Measurements from ENCODE around the gene ANK2.

The ANK2 gene

DNA sequence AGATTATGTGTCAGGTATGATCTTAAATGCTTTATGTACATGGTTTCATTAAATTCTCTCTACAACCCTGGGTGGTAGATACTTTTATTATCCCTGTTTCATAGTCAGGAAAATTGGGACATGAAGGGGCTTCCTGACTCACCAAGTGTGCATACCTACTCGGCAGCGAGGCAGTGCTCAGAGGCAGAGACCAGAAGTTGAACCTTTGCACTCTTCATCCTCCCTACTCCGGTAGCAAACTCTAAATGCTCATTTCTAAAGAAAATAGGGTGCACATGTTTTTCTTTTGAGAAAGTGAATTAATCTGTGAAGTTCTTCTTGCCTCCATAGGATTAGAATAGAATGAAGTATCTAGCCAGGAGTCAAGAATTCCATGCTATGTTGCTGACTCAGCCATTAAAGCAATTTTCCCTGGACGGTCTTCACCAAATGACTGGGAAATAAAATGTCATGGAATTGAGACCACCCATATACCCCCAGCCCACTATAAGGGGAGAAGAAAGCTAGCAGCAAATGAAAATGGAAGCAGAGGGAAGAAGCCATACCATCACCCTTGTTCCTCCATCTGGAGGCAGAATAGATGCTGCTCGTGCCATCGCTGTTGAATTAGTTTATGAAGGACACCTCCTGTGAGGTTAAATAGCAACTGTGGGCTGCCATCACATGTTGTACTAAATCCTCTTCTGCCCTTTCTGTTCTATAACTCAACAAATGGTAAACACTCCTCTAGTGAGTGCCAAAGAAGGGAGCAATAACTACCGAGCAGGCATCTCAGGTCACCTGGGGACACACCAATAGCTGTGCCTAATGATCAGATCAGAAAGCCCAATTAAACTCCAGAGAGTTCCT is 356.6 kb downstream of the ANK2 start:
- DNase-seq = no peak

- DNase-seq = no peak
These were observed 357.2 kb downstream of the ANK2 start for GRCh38 chr4:113406723-113407016.

- no peak for DNase-seq
These were observed 358.0 kb downstream of the ANK2 start for GRCh38 chr4:113407409-113407808.

GRCh38 chr4:113409181-113409580 is 359.7 kb downstream of the ANK2 start:
- no peak for DNase-seq

DNA sequence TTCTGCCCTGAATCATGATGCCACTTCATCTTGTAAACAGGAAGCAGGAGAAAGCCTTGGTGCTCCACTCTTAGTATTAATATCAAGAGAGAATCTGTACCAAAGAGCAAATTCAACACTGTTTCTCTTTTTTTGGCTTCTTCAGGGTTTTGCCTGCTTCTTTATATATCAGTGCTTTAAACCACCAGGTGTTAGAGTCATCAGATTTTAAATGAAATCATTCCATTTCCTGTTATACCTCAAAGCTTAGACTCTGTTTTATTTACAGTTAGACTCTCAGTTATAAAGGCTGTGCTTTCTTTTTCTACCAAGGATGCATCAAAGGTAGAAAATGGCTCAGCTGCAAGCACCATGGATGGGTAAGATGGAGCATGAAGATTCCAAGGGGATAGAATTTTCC is 361.2 kb downstream of the ANK2 start:
- DNase-seq = no peak

DNA sequence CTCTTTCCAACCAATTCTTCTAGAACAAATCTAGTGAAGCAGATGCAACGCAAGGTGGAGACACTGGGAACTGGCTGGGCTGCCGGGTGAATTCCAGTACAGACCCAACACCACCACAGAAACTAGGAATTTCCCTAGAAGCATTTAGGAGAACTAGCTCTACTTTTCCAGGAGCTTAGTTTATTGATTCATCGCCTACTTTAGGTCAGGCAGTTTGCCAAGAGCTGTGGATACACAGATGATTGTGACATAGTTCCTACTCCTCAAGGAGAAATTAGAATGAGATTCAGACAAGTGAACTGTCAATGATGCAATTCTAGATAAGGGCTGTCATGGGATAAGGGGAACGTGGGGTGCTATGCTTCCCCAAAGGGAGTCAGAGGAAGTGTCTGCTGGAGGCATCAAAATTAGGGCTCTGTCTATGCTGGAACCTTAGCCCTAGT is 362.1 kb downstream of the ANK2 start:
- DNase-seq = no peak

- no peak for DNase-seq
These were observed 370.2 kb downstream of the ANK2 start for GRCh38 chr4:113419631-113420030.

GRCh38 chr4:113420938-113421337 is 371.5 kb downstream of the ANK2 start:
- DNase-seq = no peak

DNA sequence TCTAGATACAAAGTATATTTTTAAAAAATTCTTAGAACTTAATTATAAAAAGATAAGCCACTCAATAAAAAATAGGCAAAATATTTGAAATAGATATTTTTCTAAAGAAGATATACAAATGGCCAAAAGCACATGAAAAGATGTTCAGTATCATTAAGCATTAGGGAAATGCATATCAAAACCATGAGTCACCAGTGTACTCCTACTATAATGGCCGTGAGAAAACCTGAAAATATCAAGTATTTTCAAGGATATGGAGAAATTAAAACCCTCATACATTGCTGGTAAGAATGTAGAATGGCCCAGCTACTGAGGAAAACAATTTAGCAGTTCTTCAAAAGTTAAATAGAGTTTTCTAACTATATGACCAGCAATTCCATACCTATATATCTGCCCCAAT is 374.2 kb downstream of the ANK2 start:
- DNase-seq = no peak

DNA sequence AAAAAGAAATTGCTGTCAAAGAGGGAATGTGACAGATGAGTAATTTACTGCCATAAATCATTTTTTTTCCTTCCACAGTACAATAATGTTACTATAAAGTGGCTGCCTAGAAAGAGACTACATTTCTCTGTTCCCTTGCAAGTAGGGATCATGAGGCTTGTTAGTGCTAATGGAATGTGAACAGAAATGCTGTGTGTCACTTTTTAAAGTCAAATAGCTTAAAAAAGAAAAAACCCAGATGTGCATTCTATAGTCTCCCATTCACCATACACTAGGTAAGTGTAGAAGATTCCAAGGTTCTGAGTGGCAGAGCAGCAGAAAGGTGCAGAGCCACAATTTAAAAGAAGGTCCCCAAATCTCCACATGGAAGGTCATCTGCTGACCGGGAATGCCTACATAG is 383.7 kb downstream of the ANK2 start:
- DNase-seq = no peak
